NOMO-1 (cell line): ENCODE data around the gene IWS1.
A peak's percentile ranks its signal among the peaks of the same experiment; 100 is the strongest.

Experiments used
- DNase-seq, 2 experiments: peaks; one replicate each; lab custom pipeline; 2025; ENCODE audit not compliant: unreplicated experiment in 2 of 2; lab: John Stamatoyannopoulos, UW

The IWS1 gene

DNA sequence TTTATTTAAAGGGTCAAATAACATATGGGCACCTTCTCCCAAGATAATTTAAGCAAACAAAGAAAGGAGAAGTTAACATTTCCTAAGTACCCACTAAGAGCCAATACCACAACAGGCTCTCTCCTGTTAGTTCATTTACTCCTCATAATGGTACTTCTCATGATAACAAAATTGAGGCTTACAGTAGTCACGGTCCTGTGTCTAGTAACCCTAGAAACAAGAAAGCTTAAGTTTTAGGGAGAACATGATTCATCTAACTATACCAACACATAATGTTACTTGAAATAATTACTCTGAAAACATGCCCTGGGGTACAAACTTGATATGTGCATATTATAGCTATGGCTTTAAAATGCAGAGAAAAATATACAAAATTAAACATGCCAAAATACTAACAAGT, 19.8 kb downstream of the IWS1 start:
- peak in 1 of 2 experiments; percentile 33 for DNase-seq

DNA sequence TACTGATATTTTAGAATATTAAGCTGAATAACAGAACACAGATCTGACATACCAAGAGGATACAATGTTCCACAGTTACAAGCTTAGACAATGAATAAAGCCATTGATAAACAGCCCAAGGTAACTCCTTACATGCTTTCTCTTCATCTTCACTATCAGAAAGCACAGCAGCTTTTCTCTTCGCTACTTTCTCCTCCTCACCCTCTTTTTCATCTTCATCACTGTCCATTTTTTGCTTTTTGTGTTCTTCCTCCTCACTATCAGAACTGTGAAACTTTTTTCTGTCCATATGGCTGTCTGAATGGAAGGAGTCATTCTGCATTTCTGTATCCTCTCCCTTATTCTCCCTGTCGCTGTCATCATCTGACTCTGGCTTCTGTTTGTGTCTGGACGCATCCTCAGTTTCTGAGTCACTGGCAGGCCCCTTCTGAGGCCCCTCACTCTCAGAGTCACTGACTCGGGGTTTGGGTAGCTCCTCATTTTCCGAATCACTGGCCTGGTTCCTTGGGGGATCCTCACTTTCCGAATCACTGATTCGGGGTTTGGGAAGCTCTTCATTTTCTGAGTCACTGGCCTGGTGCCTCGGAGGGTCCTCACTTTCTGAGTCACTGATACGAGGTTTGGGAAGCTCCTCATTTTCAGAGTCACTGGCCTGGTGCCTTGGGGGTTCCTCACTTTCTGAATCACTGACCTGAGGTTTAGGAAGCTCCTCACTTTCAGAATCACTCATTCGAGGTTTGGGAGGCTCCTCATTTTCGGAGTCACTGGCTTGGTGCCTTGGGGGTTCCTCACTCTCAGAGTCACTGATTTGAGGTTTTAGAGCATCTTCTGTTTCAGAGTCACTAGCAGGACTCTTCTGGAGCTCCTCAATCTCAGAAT, 21.5 kb downstream of the IWS1 start:
- no peak for DNase-seq

DNA sequence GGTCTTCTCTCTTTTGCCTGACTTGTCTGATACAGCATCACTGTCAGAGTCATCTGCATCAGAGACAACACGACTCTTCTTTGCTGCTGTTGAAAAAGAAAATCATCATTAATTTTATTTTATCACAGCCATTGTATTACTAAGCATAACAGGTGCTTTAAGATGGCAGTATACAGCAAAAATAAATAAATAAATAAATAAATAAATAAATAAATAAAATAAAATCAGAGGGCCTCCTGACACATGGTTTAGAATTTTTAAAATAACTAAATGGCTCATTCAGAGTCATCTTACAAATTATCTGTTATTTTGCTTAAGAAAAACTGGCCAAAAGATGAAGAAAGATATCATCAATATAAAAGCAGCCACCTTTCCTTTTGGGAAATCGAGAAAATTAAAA, 22.8 kb downstream of the IWS1 start:
- DNase-seq: no peak

DNA sequence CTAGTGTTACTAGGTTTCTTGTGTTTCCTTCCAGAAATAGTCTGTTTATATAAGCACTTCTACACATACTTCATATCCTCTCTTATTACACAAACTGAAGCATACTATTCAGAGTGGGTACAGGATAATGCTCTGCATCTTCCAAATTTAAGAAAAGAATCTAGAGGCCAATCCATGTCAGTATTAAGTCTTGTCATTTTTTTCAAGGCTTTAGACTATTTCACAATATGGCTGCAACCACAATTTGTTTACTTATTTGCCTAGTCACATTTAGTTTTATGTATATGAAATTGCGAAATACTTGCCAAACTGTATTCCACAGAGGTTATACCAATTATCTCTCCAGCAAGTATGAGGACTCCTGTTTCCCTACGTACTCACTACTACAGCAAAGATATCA, 27.9 kb downstream of the IWS1 start:
- peak; percentile 15 to 65 for DNase-seq

GRCh38 chr2:127490283-127490682, 36.0 kb downstream of the IWS1 start:
- no peak for DNase-seq

- DNase-seq: peak; percentile 67 to 84
Measured at GRCh38 chr2:127486247-127487058, 39.8 kb downstream of the IWS1 start.

DNA sequence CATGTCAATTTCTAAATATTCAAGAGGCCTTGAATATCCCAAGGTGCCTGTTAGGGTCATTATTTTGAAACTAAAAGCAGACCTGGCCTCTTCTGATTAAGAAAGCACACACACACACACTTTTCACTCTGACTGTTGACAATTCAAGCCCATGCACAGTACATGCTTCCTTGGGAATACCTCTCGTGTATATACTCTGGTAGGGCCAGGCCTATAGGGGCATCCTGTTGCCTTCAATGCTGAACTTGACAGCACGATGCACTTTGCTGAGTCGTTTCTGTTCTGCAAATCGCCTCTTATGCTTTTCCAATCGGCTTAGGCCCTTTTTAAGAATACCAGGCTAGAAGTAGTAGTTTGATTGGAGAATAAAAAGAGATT, 40.6 kb downstream of the IWS1 start:
- DNase-seq: peak in 1 of 2 experiments; percentile 45

DNA sequence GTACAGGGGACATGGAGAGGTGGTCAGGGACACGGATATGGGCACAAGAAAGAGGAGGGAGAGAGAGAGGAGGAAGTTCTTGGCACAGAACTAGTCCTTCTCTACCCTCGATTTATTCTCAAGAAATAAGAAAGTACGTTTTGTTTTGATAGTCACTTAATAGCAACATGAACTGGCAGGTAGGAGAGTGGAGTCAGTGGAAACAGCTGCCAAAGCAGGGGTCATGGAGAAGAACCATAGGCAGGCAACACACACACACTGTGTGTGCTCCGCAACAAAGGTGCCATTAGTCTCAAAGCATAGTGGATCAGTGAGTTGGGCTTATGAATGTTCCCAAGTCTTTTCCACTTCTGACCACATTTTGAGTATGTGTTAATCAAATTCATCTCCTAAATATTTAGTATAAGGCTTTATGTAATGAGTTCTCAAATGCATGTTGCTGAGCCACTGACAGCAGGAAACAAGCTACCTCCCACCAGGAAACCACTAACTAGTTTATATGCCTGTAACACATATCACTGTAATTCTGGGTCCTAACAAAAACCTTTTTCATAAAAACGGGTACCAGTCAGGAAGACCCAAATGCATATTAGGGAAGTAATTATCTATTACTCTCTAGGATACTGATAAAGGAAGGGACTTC, 41.1 kb downstream of the IWS1 start:
- DNase-seq: peak; percentile 4 to 45

DNA sequence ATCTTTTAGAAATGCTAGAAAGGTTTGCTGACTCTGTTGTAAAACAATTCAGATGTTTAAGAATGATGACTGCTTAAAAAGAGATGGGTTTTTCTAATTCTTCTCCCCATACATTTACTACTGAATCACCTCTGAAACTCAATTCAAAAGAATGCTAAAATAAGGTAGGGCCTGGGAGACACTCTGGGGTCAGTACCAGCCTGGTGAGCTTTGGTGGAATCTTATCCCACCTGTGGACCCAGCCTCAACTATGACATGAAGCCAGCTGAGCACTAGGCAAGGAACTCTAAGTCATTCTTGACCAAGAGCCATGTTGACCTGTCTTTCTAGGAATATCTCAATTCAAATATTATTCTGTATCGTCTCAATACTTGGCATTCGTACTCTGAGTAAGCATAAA, 44.3 kb downstream of the IWS1 start:
- DNase-seq: no peak

DNA sequence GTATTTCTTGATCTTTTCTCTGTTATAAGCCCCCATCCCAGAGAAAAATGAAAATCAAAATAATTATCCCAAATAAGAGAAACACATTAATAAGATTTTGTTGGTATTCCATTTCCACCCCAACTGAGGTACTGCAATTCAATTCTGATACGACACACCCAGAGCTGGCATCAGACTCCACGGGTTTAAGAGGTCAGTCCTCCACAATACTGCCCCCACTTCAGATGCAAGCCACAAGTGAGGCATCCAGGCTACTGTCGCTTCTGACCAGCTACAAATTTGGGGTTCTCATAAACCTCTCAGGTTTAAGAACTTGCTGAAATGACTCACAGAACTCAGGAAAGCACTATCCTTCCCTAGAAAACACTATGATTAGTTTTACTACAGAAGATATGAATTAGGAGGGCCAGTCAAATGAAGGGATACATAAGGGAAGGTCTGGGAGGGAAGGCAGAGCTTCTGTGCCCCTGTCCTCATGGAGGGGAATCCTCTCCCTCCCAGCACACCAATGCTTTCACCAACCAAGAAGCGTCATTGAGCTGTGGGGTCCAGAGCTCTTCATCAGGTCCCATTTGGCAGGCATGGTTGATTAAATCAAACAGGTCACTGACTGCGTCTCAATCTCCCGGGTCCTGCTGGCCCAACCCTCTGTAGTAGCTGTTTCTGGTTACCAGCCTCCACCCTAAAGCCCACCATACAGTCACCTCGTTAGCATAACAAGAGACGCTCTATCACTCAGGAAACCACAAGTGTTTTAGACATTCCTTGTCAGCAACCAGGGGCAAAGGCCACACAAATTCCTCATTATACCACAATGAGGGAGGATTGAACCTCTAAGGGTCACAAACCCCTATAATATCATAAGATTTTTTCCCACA, 46.2 kb downstream of the IWS1 start:
- no peak for DNase-seq

DNA sequence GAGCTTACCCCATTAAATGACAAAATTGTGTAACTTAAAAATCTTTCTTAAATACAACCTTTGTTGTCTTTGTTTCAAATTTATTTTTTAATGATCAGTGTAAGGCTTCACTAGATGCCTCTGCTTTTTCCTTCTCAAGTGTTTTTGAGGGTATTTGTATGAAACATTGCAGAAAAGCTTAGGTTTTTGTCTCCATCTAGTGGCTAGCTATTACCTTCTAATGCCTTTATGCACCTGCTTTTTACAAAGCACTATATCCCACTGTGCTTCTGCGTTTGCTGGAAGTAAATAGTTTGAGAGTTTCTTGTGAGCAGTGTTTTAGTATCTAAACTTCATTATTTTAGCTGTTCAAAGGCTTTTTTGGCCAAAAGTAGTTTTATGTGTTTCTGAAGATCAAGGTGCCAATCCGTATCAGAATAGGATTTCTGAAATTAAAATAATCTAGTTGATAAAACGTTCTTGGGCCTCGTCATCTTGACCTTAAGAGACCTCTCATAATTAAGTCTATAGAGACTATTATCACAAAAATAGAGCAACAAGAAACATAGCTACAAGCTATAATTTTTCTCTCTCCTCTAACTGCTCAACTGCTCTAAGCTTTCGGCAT, 47.0 kb downstream of the IWS1 start:
- DNase-seq: peak; percentile 14 to 49

DNA sequence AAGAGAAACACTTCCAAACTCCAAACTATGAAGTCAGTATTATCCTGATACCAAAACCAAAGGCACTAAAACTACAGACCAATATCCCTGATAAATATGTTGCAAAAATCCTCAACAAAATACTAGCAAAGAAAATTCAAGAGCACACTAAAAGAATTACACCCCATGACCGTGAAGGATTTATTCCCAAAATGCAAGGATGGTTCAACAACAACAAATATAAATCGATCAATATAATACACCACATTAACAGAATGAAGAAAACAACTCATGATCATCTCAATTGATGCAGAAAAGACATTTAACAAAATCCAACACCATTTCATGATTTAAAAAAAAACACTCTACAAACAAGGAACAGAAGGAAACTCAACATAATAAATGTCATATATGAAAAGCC, 50.5 kb downstream of the IWS1 start:
- no peak for DNase-seq

GRCh38 chr2:127472268-127472667, 54.0 kb downstream of the IWS1 start:
- DNase-seq: no peak

- no peak for DNase-seq
Measured at GRCh38 chr2:127471286-127471988, 54.9 kb downstream of the IWS1 start.

DNA sequence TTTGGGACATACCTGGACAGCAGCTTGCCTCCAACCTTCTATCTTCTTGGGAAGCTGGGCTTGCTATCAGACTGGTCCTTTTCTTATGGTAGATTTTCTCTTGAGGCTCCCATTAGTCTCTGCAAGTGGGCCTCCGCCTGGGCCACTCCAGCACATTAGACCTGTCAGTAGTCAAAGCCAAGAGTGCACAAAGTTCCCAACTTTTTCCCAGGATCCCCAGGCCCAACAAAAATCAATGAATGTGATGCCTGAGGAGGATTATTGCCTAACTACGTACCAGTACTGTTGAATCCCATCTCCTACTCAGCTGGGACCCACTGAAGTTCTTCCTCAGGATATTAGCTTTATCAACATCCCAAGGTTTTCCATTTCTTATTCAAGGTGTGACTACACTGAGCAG, 56.3 kb downstream of the IWS1 start:
- no peak for DNase-seq

- DNase-seq: no peak
Measured at GRCh38 chr2:127469051-127469450, 57.2 kb downstream of the IWS1 start.

DNA sequence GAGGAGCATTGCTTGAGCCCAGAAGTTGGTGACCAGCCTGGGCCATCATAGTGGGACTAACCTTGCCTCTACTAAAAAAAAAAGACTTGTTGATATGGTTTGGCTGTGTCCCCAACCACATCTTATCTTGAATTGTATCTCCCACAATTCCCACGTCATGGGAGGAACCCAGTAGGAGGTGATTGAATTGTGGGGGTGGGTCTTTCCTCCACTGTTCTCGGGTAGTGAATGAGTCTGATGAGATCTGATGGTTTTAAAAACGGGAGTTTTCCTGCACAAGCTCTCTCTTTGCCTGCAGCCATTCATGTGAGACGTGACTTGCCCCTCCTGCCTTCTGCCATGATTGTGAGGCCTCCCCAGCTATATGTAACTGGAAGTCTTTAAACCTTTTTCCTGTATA, 61.0 kb downstream of the IWS1 start:
- no peak for DNase-seq

DNA sequence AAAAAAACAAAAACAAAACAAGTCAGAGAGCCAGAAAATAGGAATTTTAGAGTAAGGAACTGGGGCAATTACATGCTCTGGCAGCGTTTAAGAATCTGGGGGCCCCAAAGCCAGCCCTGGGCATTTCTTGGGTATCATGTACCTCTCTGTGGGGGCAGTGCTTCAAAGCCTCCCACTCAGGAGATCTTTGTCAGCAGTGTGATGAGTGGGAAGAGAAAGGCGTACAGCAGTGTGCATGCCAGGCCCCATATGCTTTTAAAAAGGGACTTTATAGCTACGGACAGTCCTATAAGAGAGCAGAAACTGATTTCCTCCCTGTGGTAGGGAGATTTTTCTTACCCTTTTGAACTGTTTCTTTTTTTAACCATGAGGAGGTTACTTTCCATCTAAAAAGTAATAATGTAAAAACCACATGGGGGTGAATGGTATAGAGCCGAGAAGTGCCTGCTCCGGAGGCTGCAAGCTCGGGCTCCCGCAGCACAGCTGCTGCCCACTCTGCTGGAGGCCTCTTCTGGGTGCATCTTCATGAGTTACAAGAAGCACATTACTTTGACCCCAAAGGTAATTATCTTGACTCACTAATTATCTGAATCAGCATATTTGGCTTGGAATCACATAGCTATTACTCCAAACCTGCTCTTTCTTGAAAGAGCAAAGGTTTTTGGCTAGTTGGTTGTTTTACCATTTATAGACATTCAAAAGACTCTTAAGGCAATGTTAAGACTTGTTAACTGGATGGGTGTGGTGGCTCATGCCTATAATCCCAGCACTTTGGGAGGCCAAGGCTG, 61.6 kb downstream of the IWS1 start:
- DNase-seq: no peak
